IPS-15b (cell line): ENCODE measurements around the gene PGK1.
"Not testable (repeated sequence)": the region's sequence is repeated elsewhere in the genome, so short reads cannot be mapped to it uniquely, and the experiment has no call there.

Source experiments
- H3K27me3 ChIP-seq: one replicate; pipeline ENCODE4 v1.6.1; 2013; ENCODE audit warnings: low read length; ENCODE audit not compliant: control insufficient read depth, insufficient read depth
- H3K36me3 ChIP-seq: one replicate; pipeline ENCODE4 v1.6.1; 2013; ENCODE audit warnings: low read length; ENCODE audit not compliant: control insufficient read depth, insufficient read depth
- H3K4me1 ChIP-seq: one replicate; pipeline ENCODE4 v1.6.1; 2013; ENCODE audit warnings: mild to moderate bottlenecking, low read length; ENCODE audit not compliant: control insufficient read depth, insufficient read depth
- H3K4me3 ChIP-seq: one replicate; pipeline ENCODE4 v1.5.1; 2013; ENCODE audit warnings: low read depth, low read length
- H3K9ac ChIP-seq: one replicate; pipeline ENCODE4 v1.6.1; 2013; ENCODE audit warnings: low read depth, mild to moderate bottlenecking, low read length
- H3K9me3 ChIP-seq: one replicate; pipeline ENCODE4 v1.6.1; 2013; ENCODE audit warnings: mild to moderate bottlenecking, low read length; ENCODE audit not compliant: control insufficient read depth, insufficient read depth

The PGK1 gene

GRCh38 chrX:78147002-78147540 is 43.0 kb downstream of the PGK1 start:
- H3K4me1 ChIP-seq, H3K9me3 ChIP-seq, H3K27me3 ChIP-seq, H3K4me3 ChIP-seq, H3K9ac ChIP-seq, H3K36me3 ChIP-seq: not testable (repeated sequence)

- not testable (repeated sequence) for H3K9me3 ChIP-seq, H3K4me3 ChIP-seq, H3K36me3 ChIP-seq, H3K4me1 ChIP-seq, H3K9ac ChIP-seq, H3K27me3 ChIP-seq
Measured at GRCh38 chrX:78157373-78157772, 53.3 kb downstream of the PGK1 start.

- not testable (repeated sequence) for H3K4me1 ChIP-seq, H3K36me3 ChIP-seq, H3K4me3 ChIP-seq, H3K9ac ChIP-seq, H3K27me3 ChIP-seq, H3K9me3 ChIP-seq
Measured at GRCh38 chrX:78157846-78158245, 53.8 kb downstream of the PGK1 start.

GRCh38 chrX:78160711-78161110 is 56.7 kb downstream of the PGK1 start:
- H3K9ac ChIP-seq, H3K9me3 ChIP-seq, H3K27me3 ChIP-seq, H3K36me3 ChIP-seq, H3K4me1 ChIP-seq, H3K4me3 ChIP-seq: not testable (repeated sequence)

- not testable (repeated sequence) for H3K9ac ChIP-seq, H3K9me3 ChIP-seq, H3K4me1 ChIP-seq, H3K4me3 ChIP-seq, H3K27me3 ChIP-seq, H3K36me3 ChIP-seq
Measured at GRCh38 chrX:78163175-78163574, 59.1 kb downstream of the PGK1 start.

- no peak overlapping the region for H3K4me3 ChIP-seq
- H3K4me1 ChIP-seq = no peaks in the 10 kb centered on the region
- no peaks in the 10 kb centered on the region for H3K27me3 ChIP-seq
- no peaks in the 10 kb centered on the region for H3K36me3 ChIP-seq
- peaks cover 2% of the 10 kb centered on the region for H3K9me3 ChIP-seq
- H3K9ac ChIP-seq = no peak overlapping the region
Measured at GRCh38 chrX:78165425-78165824, 61.4 kb downstream of the PGK1 start.

GRCh38 chrX:78168065-78168464 is 64.0 kb downstream of the PGK1 start:
- Histone ChIP-seq H3K9ac (no peak overlapping the region), H3K4me1 (no peaks in the 10 kb centered on the region), H3K4me3 (no peak overlapping the region), H3K27me3 (no peaks in the 10 kb centered on the region), H3K9me3 (peaks cover 2% of the 10 kb centered on the region), H3K36me3 (no peaks in the 10 kb centered on the region)
